CD14-positive monocyte (primary cell): ENCODE measurements around the gene KLHL40. TPM values are rescaled to one million over a fixed set of nuclear protein-coding genes. Genes with fewer than 3 reads are reported as not detected.

Source experiments
- DNase-seq, 3 donors: peaks; one replicate each; pipeline ENCODE4 v3.0.0-alpha.2; 2011 to 2022
- H2AFZ ChIP-seq: 2 replicates; pipeline ENCODE4 v1.6.0; 2012; ENCODE audit warnings: mild to moderate bottlenecking, low read depth, low read length, inconsistent platforms; ENCODE audit not compliant: insufficient read depth, poor library complexity, severe bottlenecking
- H3K27ac ChIP-seq, 2 donors: 1 replicate in 1 of 2; 2 replicates in 1 of 2; pipeline ENCODE4 v1.5.1; 2012 to 2013; ENCODE audit warnings: low read length in 2 of 2, control low read depth in 1 of 2, inconsistent platforms in 1 of 2, low read depth in 1 of 2, mild to moderate bottlenecking in 1 of 2
- H3K27me3 ChIP-seq, 2 donors: one replicate each; pipeline versions ENCODE4 v1.6.0 to v1.6.1; 2011 to 2013; ENCODE audit warnings: low read length in 2 of 2; ENCODE audit not compliant: control insufficient read depth in 2 of 2, insufficient read depth in 2 of 2
- H3K36me3 ChIP-seq, 2 donors: replicated peaks in 1 of 2; 1 replicate in 1 of 2; 2 replicates in 1 of 2; pipeline versions ENCODE4 v1.5.1 to v1.6.1; 2012 to 2013; ENCODE audit warnings: low read length in 2 of 2, control low read depth in 1 of 2, inconsistent platforms in 1 of 2, mild to moderate bottlenecking in 1 of 2; ENCODE audit not compliant: insufficient read depth in 2 of 2, control insufficient read depth in 1 of 2
- H3K4me1 ChIP-seq, 2 donors: 1 replicate in 1 of 2; 2 replicates in 1 of 2; pipeline versions ENCODE4 v1.5.1 to v1.6.1; 2012 to 2013; ENCODE audit warnings: low read length in 2 of 2, control low read depth in 1 of 2, inconsistent platforms in 1 of 2, mild to moderate bottlenecking in 1 of 2, moderate library complexity in 1 of 2; ENCODE audit not compliant: insufficient read depth in 2 of 2, control insufficient read depth in 1 of 2
- H3K4me2 ChIP-seq: replicated peaks from 2 replicates; pipeline ENCODE3; 2012; ENCODE audit warnings: low read length, moderate library complexity, mild to moderate bottlenecking; ENCODE audit not compliant: poor library complexity, severe bottlenecking; ENCODE audit errors: extremely low read depth
- H3K4me3 ChIP-seq, 3 experiments: fragments of 200-600 bp in 1 of 3; sonication (generic) in 1 of 3; replicated peaks in 1 of 3; 1 replicate in 2 of 3; 2 replicates in 1 of 3; pipeline ENCODE4 v1.5.1; 2011 to 2013; ENCODE audit warnings: low read length in 3 of 3, mild to moderate bottlenecking in 3 of 3, control low read depth in 2 of 3, low read depth in 2 of 3, inconsistent platforms in 1 of 3, moderate library complexity in 1 of 3
- H3K79me2 ChIP-seq: 2 replicates; pipeline ENCODE4 v1.6.0; 2012; ENCODE audit warnings: mild to moderate bottlenecking, control low read depth, inconsistent platforms, low read length, moderate library complexity; ENCODE audit not compliant: insufficient read depth
- H3K9ac ChIP-seq: 2 replicates; pipeline ENCODE4 v1.6.0; 2017; ENCODE audit warnings: low read length, mild to moderate bottlenecking; ENCODE audit not compliant: insufficient read depth, poor library complexity, severe bottlenecking
- H3K9me3 ChIP-seq, 2 donors: replicated peaks in 1 of 2; 1 replicate in 1 of 2; 2 replicates in 1 of 2; pipeline versions ENCODE4 v1.5.1 to v1.6.1; 2012 to 2013; ENCODE audit warnings: low read length in 2 of 2, control low read depth in 1 of 2; ENCODE audit not compliant: control insufficient read depth in 1 of 2, insufficient read depth in 1 of 2
- H4K20me1 ChIP-seq: 2 replicates; pipeline ENCODE4 v1.6.0; 2012; ENCODE audit warnings: mild to moderate bottlenecking, low read length, control low read depth, moderate library complexity; ENCODE audit not compliant: insufficient read depth
- H3K27ac Mint-ChIP-seq, 7 donors: one replicate each; pipeline ENCODE4 v1.8.0; 2020; ENCODE audit warnings: mild to moderate bottlenecking in 7 of 7, mixed read lengths in 7 of 7, moderate library complexity in 6 of 7, inconsistent platforms in 2 of 7
- H3K27me3 Mint-ChIP-seq, 3 donors: one replicate each; pipeline ENCODE4 v1.8.0; 2021 to 2022; ENCODE audit warnings: low read depth in 3 of 3, mild to moderate bottlenecking in 3 of 3, mixed read lengths in 3 of 3, moderate library complexity in 3 of 3, inconsistent platforms in 1 of 3
- H3K36me3 Mint-ChIP-seq, 2 donors: one replicate each; pipeline ENCODE4 v1.8.0; 2020; ENCODE audit warnings: mixed read lengths in 2 of 2, inconsistent platforms in 1 of 2, mild to moderate bottlenecking in 1 of 2
- H3K4me1 Mint-ChIP-seq: one replicate; pipeline ENCODE4 v1.8.0; 2020; ENCODE audit warnings: mild to moderate bottlenecking, mixed read lengths
- H3K4me3 Mint-ChIP-seq, 2 donors: one replicate each; pipeline ENCODE4 v1.8.0; 2020; ENCODE audit warnings: mild to moderate bottlenecking in 2 of 2, mixed read lengths in 2 of 2, moderate library complexity in 1 of 2
- H3K9me3 Mint-ChIP-seq, 7 donors: one replicate each; pipeline ENCODE4 v1.8.0; 2020 to 2022; ENCODE audit warnings: mixed read lengths in 7 of 7, mild to moderate bottlenecking in 6 of 7, moderate library complexity in 6 of 7, inconsistent platforms in 2 of 7
- WGBS: methylation state at CpG from one replicate; pipeline ENCODE4 v1.1.5; 2013; ENCODE audit warnings: missing lambda C conversion rate; ENCODE audit not compliant: insufficient coverage; 5-methylcytosine and 5-hydroxymethylcytosine counted together
- intact Hi-C, 2 donors: fragments of 100-400 bp; cut with micrococcal nuclease; formaldehyde crosslinking; loops; one replicate each; pipeline versions ENCODE4 v1.15.0 to v1.15.1; 2023
- polyA plus RNA-seq, 3 donors: library from polyadenylated mRNA; depleted of rRNA in 1 of 3; unstranded in 2 of 3; stranded (reverse) in 1 of 3; fragments of 300-500 nt in 2 of 3; fragments of >200 nt in 1 of 3; fragmentation: Illumina TruSeq in 2 of 3; gene quantifications; 1 replicate in 2 of 3; 2 replicates in 1 of 3; pipeline ENCODE4 v1.2.3, GENCODE V29; 2012 to 2021
- TF ChIP-seq, protein P1 (sequence below): fragments of 200-600 bp; IDR thresholded peaks from one replicate; pipeline ENCODE4 v1.8.0; 2022; ENCODE audit warnings: antibody characterized with exemption, mild to moderate bottlenecking

Gene KLHL40
- polyA plus RNA-seq, 3 donors: not detected

DNA sequence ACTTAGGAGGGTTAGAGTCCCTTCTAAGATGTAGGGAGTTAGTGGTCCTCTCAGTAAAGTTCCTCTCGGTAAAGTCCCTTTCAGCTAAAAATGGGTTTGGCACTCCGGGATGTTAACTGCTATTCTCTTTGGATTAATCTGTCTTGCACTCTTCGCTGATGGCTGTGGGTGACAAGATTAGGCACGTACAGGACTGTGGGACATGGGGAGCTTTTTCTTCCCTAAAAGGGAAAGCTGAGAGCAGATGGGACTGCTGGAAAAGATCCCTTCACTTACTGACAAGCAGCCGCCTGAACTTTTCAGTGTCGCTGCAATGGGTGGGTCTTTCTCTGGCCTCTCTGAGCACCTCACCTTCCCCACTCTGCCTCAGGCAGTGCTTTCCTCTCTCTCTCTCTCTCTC lies 33.7 kb downstream of the KLHL40 start:
- no peaks in the 10 kb centered on the region for H3K79me2 ChIP-seq
- H3K9me3 Mint-ChIP-seq: peaks cover 0 to 3% (median 0%) of the 10 kb centered on the region in 7 donors
- no peaks in the 10 kb centered on the region for H4K20me1 ChIP-seq
- H3K36me3 ChIP-seq: no peaks in the 10 kb centered on the region
- peaks cover 43% of the 10 kb centered on the region for H3K4me1 Mint-ChIP-seq
- no peak overlapping the region for H2AFZ ChIP-seq
- no peak overlapping the region for H3K4me3 ChIP-seq
- H3K27me3 Mint-ChIP-seq: peaks cover 1 to 3% (median 2%) of the 10 kb centered on the region in 3 donors
- 100% methylated on average over 2 of the region's 6 CpGs for WGBS
- H3K9me3 ChIP-seq: no peaks in the 10 kb centered on the region
- no peaks in the 10 kb centered on the region for H3K27me3 ChIP-seq
- H3K4me3 Mint-ChIP-seq: no peak overlapping the region
- no peak overlapping the region for H3K4me2 ChIP-seq
- H3K4me1 ChIP-seq: peaks cover 35 to 41% of the 10 kb centered on the region in 2 donors
- no peak overlapping the region for H3K27ac ChIP-seq
- no peaks in the 10 kb centered on the region for H3K36me3 Mint-ChIP-seq
- TF ChIP-seq, protein P1, sequence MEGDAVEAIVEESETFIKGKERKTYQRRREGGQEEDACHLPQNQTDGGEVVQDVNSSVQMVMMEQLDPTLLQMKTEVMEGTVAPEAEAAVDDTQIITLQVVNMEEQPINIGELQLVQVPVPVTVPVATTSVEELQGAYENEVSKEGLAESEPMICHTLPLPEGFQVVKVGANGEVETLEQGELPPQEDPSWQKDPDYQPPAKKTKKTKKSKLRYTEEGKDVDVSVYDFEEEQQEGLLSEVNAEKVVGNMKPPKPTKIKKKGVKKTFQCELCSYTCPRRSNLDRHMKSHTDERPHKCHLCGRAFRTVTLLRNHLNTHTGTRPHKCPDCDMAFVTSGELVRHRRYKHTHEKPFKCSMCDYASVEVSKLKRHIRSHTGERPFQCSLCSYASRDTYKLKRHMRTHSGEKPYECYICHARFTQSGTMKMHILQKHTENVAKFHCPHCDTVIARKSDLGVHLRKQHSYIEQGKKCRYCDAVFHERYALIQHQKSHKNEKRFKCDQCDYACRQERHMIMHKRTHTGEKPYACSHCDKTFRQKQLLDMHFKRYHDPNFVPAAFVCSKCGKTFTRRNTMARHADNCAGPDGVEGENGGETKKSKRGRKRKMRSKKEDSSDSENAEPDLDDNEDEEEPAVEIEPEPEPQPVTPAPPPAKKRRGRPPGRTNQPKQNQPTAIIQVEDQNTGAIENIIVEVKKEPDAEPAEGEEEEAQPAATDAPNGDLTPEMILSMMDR: no peak
- H3K9ac ChIP-seq: no peak overlapping the region
- intact Hi-C loops: no loop called here
- no peak for DNase-seq
- peak overlapping the region in 2 of 7 donors; percentile 5 to 30 for H3K27ac Mint-ChIP-seq

DNA sequence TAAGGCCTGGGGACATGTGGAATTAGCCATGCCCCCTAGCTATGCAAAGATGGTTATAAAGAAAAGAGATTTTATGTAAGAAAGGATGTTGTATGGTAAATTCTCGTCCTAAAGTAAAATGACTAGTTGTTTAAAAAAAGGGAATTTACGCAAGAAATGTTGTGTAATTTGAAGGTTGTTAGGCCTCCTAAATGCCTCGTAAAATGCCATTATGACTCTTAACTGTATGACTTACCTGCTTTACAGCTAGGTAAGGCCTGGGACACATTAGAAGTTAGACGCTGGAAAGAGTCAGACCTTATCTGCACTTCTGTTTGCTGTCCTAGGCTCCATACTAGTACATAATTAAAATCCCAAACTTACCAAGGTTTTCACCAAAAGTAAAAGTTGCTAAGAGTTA lies 34.8 kb downstream of the KLHL40 start:
- Histone ChIP-seq H3K9me3 (no peaks in the 10 kb centered on the region), H2AFZ (no peak overlapping the region), H3K9ac (no peak overlapping the region), H3K27ac (peak overlapping the region in 1 of 2 donors; percentile 21), H3K27me3 (no peaks in the 10 kb centered on the region), H3K4me2 (peak overlapping the region; percentile 8), H4K20me1 (no peaks in the 10 kb centered on the region), H3K36me3 (no peaks in the 10 kb centered on the region), H3K4me1 (peaks cover 35 to 41% of the 10 kb centered on the region in 2 donors), H3K79me2 (no peaks in the 10 kb centered on the region), H3K4me3 (no peak overlapping the region)
- H3K9me3 Mint-ChIP-seq: peaks cover 0 to 3% (median 0%) of the 10 kb centered on the region in 7 donors
- H3K4me1 Mint-ChIP-seq: peaks cover 42% of the 10 kb centered on the region
- peaks cover 1 to 3% (median 2%) of the 10 kb centered on the region in 3 donors for H3K27me3 Mint-ChIP-seq
- no peaks in the 10 kb centered on the region for H3K36me3 Mint-ChIP-seq
- H3K27ac Mint-ChIP-seq: peak overlapping the region in 1 of 7 donors; percentile 65
- TF ChIP-seq, protein P1: no peak
- DNase-seq: peak; percentile 35 to 71 (median 53)
- WGBS: no CpG with 5 or more reads among the region's 4 CpGs
- no peak overlapping the region for H3K4me3 Mint-ChIP-seq
- intact Hi-C loops: no loop called here
